OCI-LY1 (cell line): ENCODE measurements around the gene UROC1.

ENCODE experiments used
- CTCF ChIP-seq: fragments of 200-600 bp; sonication (generic), shearing (Covaris generic); IDR thresholded peaks from 2 replicates; pipeline ENCODE4 v1.5.1; 2017; ENCODE audit warnings: mild to moderate bottlenecking, antibody characterized with exemption, low read length, moderate library complexity, mixed read lengths
- EZH2 ChIP-seq: fragments of 200-600 bp; sonication (generic), shearing (Covaris generic); IDR thresholded peaks from 2 replicates; pipeline ENCODE4 v1.8.0; 2017; ENCODE audit warnings: borderline replicate concordance, mixed run types, mild to moderate bottlenecking, antibody characterized with exemption, low read length, moderate library complexity, mixed read lengths

DNA sequence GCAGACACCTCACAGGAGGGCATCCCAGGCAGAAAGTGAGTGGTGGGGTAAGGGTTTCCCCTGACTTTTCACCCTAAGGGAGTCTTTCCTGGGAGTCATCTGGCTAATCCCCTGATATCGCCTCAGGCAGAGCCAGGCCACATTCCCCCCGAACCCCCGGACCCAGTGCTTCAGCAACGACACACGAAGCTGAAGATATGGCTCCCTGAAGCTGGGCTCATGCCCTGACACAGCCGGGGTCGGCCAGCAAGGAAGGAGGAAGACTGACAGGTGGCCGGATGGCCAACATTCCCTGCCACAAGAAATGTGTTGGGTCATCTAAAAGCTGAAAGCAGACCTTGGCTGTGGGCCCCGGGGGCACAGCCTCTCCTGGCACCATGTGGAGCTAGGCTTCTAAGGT is 20.7 kb upstream of the UROC1 start:
- TF ChIP-seq CTCF, result no peak
- TF ChIP-seq EZH2, result no peak
